NCI-H82 treated with DMSO at 0.1 percent for 48 hours (cell line): ENCODE data around the gene C20orf173.
"Not testable (repeated sequence)": the region's sequence is repeated elsewhere in the genome, so short reads cannot be mapped to it uniquely, and the experiment has no call there.

Experiments
- DNase-seq: peaks from one replicate; lab custom pipeline; 2025; ENCODE audit not compliant: unreplicated experiment; lab: John Stamatoyannopoulos, UW

The C20orf173 gene, protein sequence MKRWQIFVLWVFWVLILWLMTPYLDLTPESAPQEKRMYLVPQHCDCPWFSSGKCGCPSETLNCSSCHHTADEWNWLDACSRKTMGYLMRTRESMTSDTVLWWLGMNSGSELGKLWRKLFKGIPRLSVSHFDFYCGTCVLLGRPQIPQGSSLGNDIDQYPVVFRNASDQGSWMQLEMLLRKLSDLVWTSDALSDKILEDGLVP

DNA sequence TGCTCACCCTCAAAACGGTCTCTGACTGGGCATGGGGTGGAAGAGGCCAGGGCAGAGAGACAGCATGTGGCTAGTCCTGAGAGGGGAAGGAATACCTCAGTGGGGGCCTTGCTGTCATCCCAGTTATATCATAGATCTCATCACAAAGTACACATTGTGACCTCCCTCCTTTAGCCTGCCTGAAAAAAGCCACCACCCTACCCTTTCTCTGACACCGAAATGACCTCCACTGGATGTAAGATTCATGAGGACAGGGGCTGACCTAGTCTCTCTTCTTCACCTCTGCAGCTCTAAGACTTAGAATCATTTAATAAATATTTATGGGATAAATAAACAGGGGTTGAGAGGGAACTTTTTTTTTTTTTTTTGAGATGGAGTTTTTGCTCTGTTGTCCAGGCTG, at the start of gene C20orf173:
Gene C20orf173, minus strand, starts transcription at position 101 of the 400 bp plus-strand sequence. CDS start 279 bp downstream, outside the sequence.
- no peak for DNase-seq

DNA sequence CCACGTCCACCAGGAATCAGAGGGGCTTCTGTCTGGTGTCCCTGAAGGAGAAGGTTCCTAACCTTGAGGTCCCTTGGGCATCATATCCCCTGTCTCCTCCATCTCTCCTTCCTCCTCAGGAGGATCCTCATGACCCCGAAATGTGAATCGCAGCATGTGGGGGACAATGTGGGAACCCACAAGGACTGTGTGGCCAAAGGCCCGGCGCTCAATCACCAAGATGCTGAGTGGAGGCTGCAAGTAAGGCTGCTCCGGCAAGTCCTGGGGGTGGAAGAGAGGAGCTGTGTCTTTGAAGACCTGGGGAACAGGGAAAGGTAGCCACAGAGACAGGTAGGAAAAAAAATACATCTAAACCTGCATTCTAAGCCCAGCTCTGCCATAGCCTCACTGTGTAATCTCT, 49.7 kb upstream of the C20orf173 start:
- no peak for DNase-seq

DNA sequence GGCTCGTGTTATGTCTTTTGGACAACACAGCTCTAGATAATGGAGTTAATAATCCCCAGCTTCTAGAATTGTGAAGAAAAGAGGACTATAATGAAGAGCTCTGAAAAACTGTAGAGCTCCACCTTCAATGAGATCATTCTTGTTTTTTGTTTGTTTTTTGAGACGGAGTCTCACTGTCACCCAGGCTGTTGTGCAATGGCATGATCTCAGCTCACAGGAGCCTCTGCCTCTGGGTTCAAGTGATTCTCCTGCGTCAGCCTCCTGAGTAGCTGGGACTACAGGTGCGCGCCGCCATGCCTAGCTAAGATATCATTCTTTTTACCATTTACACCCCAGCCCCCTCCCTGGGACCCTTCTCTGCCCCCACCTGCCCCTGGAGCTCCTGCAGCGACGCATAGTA, 49.0 kb upstream of the C20orf173 start:
- no peak for DNase-seq

DNA sequence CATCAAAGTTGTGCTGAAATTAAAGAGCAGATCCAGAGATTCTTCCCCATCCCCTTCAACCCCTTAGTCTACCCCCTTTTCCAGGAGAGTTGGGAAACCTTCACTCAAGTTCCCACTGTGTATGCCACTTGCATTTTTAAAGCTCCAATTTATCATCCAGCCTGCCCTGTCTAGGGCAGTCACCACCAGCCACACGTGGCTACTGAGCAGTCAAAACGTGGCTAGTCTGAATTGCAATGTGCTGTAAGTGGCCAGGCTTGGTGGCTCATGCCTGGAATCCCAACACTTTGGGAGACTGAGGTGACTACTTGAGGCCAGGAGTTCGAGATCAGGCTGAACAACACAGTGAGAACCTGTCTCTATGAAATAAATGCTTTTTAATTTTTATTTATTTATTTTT, 47.4 kb upstream of the C20orf173 start:
- no peak for DNase-seq

DNA sequence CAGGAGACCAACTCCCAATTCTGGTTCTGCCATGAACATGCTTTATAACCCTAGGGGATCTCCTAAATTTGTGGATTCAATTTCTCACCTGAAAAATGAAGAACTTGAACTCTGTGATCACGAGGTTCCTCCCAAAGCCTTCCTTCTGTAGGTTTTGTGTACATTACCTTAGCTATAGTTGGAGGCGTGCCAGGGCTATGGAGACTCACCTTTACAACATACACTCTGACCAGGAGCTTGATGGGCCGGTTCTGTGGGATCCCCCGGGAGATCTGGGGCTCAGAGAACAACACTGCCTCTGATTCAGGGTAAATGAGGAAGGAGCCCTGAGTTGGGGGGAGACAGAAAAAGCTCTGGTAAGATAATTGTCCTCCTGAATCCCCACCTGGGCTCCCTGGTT, 46.5 kb upstream of the C20orf173 start:
- DNase-seq, result no peak

DNA sequence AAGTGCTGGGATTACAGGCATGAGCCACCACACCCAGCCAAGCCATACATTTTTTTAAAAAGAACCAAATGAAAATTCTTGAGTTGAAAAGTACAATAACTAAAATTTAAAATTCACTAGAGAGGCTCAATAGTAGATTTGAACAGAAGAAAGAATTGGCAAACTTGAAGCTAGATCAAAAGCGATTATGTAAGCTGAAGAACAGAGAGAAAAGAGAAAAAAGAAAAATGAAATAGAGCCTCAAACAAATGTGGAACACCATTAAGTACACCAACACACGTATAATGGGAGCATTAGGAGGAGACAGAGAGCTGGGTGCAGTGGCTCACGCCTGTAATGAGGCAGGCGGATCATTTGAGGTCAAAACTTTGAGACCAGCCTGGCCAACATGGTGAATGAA, 43.4 kb upstream of the C20orf173 start:
- DNase-seq, result no peak

DNA sequence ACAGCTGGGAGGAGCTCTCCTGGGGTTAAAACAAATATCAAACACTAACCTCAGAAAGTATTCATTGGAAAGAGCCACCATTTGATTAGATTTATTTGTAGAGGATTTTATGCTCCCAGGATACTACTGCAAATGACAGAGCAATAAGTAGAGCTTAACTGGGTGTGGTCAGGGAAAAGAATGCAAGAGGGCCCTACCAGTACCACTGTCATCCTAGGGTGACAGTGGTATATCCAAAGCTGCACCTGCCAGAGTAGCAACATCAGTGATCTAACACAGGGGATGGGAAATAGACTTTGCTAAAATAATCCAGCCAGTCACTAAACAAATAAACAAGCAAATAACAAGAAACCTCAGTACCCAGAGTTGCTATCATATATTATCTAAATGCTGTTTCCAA, 42.1 kb upstream of the C20orf173 start:
- DNase-seq, result no peak

DNA sequence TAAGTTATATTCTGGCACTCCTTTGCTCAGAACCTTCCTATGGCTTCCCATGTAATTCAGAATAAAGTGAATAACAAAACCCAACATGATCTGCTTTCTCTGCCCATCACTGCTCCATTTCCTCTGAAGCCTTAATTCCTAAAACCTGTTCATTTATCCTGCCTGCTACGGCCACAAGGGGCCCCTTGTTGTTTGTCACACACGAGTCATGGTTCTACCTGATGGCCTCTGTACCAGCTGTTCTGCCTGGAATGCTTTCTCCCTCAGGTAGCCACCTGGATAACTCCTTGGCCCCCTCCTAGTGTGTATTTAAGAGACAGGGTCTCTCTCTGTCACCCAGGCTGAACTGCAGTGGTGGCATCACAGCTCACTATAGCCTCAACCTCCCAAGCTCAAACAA, 39.2 kb upstream of the C20orf173 start:
- DNase-seq, result peak; percentile 13

DNA sequence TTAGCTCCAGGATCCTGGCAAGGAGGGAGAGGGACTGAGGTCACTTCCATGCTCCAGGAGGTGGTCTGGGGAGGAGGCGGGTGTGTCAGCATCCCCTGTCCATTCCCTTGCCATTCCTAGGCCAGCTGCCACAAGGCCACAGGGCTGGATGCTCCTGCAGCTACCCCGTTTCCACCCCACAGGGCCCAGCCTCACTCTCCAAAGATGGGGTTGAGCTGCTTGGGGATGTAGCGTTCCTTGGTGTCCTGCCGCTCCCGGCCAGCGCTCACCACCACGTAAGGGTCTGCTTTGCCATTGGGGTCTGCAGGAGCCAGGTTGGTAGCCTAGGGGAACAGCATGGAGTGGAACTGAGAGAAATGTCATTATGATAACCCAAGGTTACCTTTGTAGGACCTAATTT, 35.5 kb upstream of the C20orf173 start:
- DNase-seq, result no peak

DNA sequence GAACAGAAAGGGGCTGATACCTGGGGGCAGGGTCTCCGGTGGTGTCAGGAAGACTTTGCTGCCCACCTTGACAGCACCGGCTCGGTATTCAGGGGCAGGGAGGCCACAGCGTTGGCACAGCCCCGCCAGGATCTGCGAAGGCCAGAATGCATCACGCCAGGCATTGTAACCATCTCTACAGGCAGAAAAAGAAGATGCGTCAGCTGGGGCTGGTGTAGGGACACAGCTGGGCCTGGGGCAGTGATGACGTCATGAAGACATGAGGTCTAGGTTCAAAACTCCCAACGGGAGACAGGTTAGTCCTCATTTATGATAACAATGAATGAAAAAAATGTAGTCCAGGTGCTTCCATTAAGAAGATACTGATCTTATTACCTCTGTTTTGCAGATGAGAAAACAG, 34.4 kb upstream of the C20orf173 start:
- DNase-seq, result no peak

DNA sequence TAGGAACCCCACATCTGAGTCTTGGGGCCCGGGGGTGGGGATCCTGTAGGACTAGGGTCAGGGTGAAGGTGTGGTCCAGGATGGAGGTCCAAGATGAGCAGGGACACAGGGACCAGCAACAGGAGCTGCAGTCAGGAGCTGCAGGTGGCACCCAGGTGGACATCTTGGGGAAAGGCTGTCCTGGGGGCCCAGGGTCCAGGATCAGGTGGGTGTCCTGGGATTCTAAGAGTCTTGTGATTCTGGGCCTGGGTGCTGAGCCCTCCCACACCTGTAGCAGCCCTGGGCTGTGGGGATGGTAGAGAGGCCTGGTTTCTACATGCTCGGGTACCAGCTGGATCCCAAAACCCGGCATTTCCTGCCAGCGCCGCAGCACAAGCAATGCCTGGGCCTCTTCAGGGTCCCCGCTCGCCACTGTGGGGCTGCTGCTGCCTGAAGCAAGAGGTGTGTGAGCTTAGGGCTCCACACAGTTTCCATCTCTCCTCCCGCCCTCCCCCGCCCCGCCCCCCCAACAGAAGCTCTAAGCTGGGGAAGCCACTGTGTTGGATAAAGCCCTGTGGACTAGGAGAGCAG, 33.2 kb upstream of the C20orf173 start:
- DNase-seq, result no peak

DNA sequence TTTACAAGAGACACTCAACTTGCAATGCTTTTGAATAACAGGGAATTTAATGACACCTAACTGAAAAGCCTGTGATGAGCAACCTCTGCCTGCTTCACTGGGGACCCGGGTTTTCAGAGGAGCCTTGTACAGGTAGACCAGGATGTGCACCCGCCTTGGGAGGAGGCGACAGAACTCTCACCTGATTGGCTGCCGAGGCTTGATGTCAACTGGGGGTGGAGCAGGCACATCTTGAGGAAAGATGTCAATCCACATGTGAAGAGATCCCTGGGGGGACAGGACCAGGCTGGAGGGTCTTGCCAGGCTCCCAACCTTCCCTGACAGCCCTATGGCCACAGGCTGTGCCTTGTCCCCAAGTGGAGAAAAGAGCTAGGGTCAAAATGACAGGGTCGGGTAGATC, 32.2 kb upstream of the C20orf173 start:
- no peak for DNase-seq

DNA sequence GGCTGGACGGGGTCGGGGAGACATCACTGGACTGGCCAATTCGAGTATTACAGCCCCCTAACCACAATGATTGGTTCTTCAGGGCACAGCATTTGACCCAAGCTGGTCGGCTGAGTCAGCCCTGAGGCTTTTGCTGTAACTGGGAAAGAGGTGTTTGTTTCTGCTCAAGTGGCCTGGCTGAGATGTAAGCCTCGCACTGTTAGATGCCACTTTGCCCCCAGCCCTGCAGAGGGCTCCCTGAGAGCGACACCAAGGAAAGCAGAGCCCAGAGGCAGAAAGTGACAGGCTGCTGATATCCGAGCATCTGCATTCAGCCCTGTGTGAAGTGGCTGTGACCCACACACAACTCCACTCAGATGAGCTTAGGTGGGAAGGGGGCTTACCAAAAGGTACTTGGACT, 31.8 kb upstream of the C20orf173 start:
- peak; percentile 15 for DNase-seq

DNA sequence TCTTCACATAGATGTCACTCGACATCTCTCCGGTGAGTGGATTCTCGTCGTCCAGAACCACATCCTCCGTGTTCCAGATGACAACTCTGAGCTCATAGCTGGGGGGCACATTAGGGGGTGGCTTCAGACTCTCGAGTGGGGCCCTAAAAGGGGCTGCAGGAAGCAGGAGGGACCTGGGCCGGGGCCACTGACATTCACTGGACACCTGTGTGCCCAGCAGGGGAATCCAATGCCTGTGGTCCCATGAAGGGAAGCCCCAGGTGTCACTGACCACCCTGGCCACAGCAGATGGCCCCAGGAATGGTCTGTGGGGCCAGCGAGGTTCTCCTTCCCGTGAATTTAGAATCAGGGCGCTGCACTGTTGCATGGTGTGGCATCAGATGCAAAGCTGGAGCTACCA, 31.1 kb upstream of the C20orf173 start:
- no peak for DNase-seq

DNA sequence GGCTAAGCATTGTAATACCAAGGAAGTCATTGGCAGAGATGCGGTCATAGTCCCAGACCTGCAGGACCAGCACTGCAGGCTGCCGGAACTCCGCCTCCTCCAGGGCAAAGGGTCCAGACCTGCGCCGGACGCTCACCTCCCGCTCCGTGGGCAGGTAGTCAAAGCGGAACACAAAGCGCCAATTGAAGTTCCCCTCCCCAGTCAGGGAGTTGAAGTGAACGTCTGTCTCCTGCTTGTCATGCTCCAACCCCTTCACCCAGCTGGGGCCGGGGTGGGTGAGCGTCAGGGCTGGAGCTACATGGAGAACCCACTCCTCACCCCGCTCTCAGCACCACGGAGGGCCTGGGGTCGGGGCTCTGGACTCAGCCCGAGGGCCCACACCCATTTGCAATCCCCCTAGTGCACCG, 30.7 kb upstream of the C20orf173 start:
- no peak for DNase-seq

DNA sequence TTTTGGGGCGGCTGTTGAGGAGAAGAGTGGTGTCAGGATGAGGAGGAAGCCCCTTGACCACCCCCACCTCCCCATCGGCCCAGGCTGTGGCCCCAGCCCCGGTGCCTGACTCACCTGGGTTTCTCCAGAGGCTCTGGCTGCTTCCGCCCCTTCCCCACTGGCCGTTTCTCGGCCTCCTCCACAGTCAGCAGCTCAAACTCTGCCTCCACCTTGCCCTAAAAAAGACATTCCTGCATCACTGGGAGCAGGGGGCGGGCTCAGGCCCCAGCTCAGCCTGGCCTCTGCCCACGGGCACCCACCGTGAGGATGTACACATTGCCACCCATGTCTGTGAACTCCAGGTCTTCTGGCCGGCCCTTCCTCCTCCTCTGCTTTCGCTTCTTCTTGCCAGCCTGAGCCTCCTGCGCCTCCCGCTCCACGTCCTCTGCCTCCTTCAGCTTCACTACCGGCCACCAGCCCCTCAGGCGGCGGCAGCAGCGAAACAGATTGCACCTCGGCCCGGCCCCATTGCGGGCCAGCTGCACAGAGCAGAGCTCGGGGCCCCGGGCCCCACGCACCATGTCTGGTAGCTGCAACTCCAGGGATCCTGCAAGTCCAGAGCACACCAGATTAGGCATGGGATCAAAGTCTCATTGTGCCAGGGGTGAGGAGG, 29.7 kb upstream of the C20orf173 start:
- DNase-seq, result no peak

DNA sequence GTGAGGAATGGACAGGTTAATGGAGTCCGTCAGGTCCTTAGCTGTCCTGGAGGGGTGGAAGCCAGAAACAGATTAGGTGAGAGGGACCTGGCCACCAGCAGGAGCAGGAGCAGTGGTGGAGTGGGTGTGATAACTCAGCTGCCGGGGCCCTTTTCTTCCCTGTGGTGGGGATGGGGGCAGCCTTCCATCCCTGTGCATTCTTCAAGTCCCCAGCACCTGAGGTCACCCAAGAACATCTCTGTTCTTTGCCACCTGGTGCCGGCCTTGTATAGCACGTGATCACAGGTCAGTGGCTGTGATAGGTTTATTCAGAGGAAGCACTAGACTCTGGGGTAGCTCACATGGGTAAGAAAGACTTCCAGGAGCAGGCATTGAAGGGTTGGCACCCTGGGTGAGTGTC, 29.0 kb upstream of the C20orf173 start:
- no peak for DNase-seq

DNA sequence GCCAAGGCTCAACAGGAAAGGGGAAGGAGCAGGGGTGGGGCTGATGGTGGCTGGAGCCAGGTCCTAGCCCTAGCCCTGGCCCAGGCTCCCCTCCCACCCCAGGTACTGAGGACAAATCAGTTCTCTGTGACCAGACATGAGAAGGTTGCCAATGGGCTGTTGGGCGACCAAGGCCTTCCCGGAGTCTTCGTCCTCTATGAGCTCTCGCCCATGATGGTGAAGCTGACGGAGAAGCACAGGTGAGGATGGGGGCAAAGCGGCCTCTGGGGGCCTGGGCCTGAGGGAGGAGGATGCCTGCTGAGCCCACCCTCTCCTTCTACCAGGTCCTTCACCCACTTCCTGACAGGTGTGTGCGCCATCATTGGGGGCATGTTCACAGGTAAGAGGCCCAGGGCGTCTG, 27.4 kb upstream of the C20orf173 start:
- no peak for DNase-seq

DNA sequence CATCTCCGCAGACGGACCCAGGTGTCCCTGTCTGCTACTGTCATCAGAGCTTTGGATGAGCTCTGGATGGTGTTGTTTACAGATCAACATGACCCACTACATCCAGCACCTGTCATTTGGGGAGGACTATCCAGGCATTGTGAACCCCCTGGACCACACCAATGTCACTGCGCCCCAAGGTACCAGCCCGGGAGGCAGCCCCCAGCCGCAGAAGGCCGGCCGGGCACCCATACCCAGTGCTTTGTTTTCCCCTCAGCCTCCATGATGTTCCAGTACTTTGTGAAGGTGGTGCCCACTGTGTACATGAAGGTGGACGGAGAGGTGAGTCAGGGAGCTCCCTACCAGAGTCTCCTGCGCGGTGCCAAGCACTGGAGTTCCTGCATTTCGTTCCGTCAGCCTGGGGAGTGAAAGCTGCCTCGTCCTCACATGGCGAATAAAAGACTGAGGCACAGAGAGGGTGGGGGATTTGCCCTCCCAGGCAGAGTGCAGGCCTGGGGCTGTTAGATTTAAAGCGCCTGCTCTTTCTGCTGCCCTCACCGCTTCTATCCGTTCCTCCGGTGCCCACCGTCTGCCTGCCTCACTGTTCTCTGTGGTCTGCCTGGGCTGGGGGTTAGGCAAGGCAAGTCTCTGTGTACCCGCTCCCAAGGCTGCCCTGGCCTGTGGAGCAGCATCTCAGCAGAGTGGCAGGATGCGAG, 26.6 kb upstream of the C20orf173 start:
- DNase-seq, result no peak

DNA sequence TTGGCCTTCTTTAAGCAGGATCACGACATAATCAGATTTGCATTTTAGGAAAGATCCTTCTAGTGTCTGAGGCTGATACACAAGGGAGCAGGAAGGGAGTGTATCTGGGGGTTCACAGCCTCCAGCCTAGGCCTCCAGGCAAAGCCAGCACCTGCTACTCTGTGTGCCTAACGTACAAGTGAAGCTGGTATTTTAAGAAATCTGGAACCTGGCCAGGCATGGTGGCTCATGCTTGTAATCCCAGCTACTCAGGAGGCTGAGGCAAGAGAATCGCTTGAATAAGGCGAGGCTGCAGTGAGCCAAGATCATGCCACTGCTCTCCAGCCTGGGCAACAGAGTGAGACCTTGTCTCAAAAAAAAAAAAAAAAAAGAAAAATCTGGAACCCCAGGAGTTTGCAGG, 26.0 kb upstream of the C20orf173 start:
- not testable (repeated sequence) for DNase-seq

DNA sequence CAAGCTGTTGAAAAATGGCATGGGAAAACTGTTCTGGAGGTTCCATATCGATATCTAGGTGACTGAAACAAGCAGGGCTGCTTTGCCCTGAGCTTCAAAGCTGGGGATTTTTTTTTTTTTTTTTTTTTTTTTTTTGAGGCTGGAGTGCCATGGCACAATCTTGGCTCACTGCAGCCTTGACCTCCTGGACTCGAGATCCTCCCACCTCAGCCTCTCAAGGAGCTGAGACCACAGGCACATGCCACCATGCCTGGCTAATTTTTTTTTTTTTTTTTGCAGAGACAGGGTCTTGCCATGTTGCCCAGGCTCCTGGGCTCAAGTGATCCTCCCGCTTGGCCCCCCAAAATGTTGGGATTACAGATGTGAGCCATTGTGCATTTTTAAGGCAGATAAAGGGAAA, 23.5 kb upstream of the C20orf173 start:
- no peak for DNase-seq

DNA sequence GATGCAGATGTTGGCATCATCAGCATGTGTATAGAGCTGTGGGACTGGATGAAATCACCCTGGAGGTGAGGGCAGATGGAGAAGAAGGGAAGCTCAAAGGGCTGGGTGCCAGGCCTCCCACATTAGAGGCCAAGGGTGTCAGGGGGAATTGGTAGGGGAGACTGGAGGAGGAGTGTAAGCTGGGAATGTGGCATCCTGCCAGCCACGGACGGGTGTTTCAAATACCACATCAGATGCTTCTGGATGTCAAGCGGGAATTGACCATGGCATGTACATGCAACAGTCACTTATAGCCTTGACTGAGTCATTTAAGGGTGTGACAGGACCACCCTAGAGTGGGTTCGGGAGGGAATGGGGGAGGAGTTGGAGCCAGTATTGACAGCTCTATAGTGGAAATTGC, 22.1 kb upstream of the C20orf173 start:
- DNase-seq, result no peak
